Ascending aorta (tissue), 2 donors: Measurements from ENCODE around the gene GALT. TPM values are rescaled to one million over a fixed set of nuclear protein-coding genes. Genes with fewer than 3 reads are reported as not detected.

ENCODE experiments used
- DNase-seq, 2 donors: peaks; one replicate each; pipeline ENCODE4 v3.0.0-alpha.2; 2019; ENCODE audit warnings: low spot score in 2 of 2
- H3K27ac ChIP-seq, 2 donors: fragments of 200-600 bp; sonication (generic); one replicate each; pipeline ENCODE4 v1.5.1; 2016 to 2017; ENCODE audit warnings: mild to moderate bottlenecking in 1 of 2
- H3K27me3 ChIP-seq: fragments of 200-600 bp; sonication (generic); one replicate; pipeline ENCODE4 v1.5.1; 2017
- H3K36me3 ChIP-seq, 2 donors: fragments of 200-600 bp; sonication (generic); one replicate each; pipeline ENCODE4 v1.5.1; 2016
- H3K4me1 ChIP-seq, 2 donors: fragments of 200-600 bp; sonication (generic); one replicate each; pipeline ENCODE4 v1.5.1; 2016 to 2017; ENCODE audit warnings: mild to moderate bottlenecking in 1 of 2
- H3K4me3 ChIP-seq, 2 donors: fragments of 200-600 bp; sonication (generic); one replicate each; pipeline ENCODE4 v1.5.1; 2016 to 2017; ENCODE audit warnings: mild to moderate bottlenecking in 1 of 2
- H3K9me3 ChIP-seq, 2 donors: fragments of 200-600 bp; sonication (generic); one replicate each; pipeline ENCODE4 v1.5.1; 2016
- intact Hi-C: fragments of 100-400 bp; cut with DNase I; formaldehyde crosslinking; loops from one replicate; pipeline ENCODE4 v1.15.1; 2023
- total RNA-seq: library from RNA; depleted of rRNA; stranded (reverse); fragments of >200 nt; gene quantifications from one replicate; pipeline ENCODE4 v1.1.0, GENCODE V29; 2016
- TF ChIP-seq, protein P1 (sequence below), 3 experiments: fragments of 200-600 bp in 2 of 3; fragments of 450-650 bp in 1 of 3; sonication (generic) in 2 of 3; IDR thresholded peaks; one replicate each; pipeline ENCODE4 v1.5.1; 2016 to 2019; ENCODE audit warnings: antibody characterized with exemption in 3 of 3, mild to moderate bottlenecking in 1 of 3, moderate library complexity in 1 of 3

Gene GALT
- total RNA-seq, 1 donor from 2014 or later: 28.3 TPM

DNA sequence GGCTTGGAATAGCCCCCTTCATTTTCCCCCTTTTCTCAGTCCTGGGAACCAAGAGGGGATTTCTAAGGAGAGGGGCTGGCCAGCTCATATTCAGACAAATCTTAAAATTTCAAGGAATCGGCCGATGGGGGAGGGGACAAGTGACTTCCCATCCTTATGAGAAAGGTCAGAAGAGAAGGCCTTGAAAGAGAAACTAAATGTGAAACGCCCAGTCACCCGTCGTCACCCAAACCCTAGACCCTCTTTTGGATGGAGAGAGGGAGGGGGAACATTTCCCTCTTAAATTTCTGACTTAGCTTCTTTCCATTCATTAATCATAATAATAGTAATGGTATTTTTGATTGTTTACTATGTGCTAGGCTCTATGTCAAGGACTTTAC is 45.5 kb downstream of the GALT start:
- no peaks in the 10 kb centered on the region for H3K4me1 ChIP-seq
- intact Hi-C loops: no loop called here
- no peaks in the 10 kb centered on the region for H3K9me3 ChIP-seq
- no peak overlapping the region for H3K4me3 ChIP-seq
- TF ChIP-seq, protein P1, sequence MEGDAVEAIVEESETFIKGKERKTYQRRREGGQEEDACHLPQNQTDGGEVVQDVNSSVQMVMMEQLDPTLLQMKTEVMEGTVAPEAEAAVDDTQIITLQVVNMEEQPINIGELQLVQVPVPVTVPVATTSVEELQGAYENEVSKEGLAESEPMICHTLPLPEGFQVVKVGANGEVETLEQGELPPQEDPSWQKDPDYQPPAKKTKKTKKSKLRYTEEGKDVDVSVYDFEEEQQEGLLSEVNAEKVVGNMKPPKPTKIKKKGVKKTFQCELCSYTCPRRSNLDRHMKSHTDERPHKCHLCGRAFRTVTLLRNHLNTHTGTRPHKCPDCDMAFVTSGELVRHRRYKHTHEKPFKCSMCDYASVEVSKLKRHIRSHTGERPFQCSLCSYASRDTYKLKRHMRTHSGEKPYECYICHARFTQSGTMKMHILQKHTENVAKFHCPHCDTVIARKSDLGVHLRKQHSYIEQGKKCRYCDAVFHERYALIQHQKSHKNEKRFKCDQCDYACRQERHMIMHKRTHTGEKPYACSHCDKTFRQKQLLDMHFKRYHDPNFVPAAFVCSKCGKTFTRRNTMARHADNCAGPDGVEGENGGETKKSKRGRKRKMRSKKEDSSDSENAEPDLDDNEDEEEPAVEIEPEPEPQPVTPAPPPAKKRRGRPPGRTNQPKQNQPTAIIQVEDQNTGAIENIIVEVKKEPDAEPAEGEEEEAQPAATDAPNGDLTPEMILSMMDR (IDR thresholded peaks at IDR 0.05): no peak
- no peak overlapping the region for H3K27ac ChIP-seq
- no peaks in the 10 kb centered on the region for H3K27me3 ChIP-seq
- no peaks in the 10 kb centered on the region for H3K36me3 ChIP-seq
- DNase-seq: no peak

DNA sequence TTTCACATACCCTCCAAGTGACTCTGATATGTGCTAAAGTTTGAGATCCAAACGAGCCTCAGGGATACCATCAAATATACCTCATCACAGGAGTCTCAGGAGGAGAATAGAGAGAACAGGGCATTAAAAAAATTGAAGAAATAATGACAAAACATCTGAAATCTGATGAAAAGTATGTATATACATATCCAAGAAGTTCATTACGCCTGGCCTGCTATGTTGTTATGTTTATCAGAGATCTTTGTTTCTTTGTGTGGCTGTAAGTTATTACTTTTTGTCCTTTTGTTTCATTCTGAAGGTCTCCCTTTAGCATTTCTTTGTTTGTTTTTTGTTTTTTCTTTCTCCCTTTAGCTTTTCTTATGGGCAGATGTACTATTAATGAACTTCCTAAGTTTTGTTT is 47.1 kb downstream of the GALT start:
- no peak overlapping the region for H3K27ac ChIP-seq
- no peaks in the 10 kb centered on the region for H3K36me3 ChIP-seq
- TF ChIP-seq, protein P1 (IDR thresholded peaks at IDR 0.05): no peak
- no peaks in the 10 kb centered on the region for H3K9me3 ChIP-seq
- H3K27me3 ChIP-seq: no peaks in the 10 kb centered on the region
- no peaks in the 10 kb centered on the region for H3K4me1 ChIP-seq
- no peak for DNase-seq
- intact Hi-C loops: no loop called here
- H3K4me3 ChIP-seq: no peak overlapping the region

GRCh38 chr9:34694811-34695210 is 48.3 kb downstream of the GALT start:
- no peaks in the 10 kb centered on the region for H3K9me3 ChIP-seq
- no peak for DNase-seq
- intact Hi-C loops: no loop called here

More at GRCh38 chr9:34694811-34695210, 48.3 kb downstream of the GALT start:
- TF ChIP-seq, protein P1 (IDR thresholded peaks at IDR 0.05): no peak
- Histone ChIP-seq H3K4me1 (no peaks in the 10 kb centered on the region), H3K27ac (no peak overlapping the region), H3K27me3 (no peaks in the 10 kb centered on the region), H3K36me3 (no peaks in the 10 kb centered on the region), H3K4me3 (no peak overlapping the region)

Other genes starting within 250 kb of the GALT start
- gene FAM219A, start 188.1 kb upstream of the GALT start, total RNA-seq: 26.8 TPM
- gene DNAI1, start 187.9 kb upstream of the GALT start, total RNA-seq: not detected
- not detected for gene ENHO, start 123.7 kb upstream of the GALT start, total RNA-seq
- 4.7 TPM for gene CNTFR, start 57.0 kb upstream of the GALT start, total RNA-seq
- gene RPP25L, start 34.6 kb upstream of the GALT start, total RNA-seq: 7.2 TPM
- gene DCTN3, start 26.2 kb upstream of the GALT start, total RNA-seq: 31.7 TPM
- not detected for gene ARID3C, start 17.6 kb upstream of the GALT start, total RNA-seq
- gene SIGMAR1, start 8.9 kb upstream of the GALT start, total RNA-seq: 61.3 TPM
- gene IL11RA, start 5.5 kb downstream of the GALT start, total RNA-seq: 50.3 TPM
- 9.3 TPM for gene CCL27, start 16.0 kb downstream of the GALT start, total RNA-seq
- 17.7 TPM for gene CCL19, start 44.6 kb downstream of the GALT start, total RNA-seq
- 7.9 TPM for gene CCL21, start 63.5 kb downstream of the GALT start, total RNA-seq